ENCODE measurements around the gene ZBTB4.

ZBTB4 gene

DNA sequence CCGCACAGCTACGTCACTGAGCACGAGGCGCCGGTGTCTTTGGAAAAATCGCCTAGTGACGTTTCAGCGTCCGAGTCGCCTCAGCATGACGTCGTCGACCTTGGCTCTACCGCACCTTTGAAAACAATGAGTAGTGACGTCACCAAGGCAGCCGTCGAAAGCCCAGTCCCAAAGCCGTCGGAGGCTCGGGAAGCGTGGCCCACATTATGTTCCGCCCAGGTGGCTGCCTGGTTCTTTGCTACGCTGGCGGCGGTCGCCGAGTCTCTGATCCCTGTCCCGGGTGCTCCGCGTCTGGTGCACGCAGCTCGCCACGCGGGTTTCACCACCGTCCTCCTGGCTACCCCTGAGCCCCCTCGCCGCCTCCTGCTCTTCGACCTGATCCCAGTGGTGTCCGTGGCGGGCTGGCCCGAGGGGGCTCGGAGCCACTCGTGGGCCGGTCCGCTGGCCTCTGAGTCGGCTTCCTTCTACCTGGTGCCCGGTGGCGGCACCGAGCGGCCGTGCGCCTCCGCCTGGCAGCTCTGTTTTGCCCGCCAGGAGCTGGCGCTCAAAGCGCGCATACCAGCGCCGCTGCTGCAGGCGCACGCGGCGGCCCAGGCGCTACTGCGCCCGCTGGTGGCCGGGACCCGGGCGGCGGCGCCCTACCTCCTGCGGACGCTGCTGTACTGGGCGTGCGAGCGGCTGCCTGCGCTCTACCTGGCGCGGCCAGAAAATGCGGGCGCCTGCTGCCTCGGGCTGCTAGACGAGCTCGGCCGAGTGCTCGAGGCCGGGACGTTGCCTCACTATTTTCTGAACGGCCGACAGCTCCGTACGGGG is 42.7 kb downstream of the ZBTB4 start:
- peaks cover 8% of the 10 kb centered on the region for H3K27me3 ChIP-seq (ENCODE audit: insufficient read depth, poor library complexity, severe bottlenecking)
- DNase-seq (ENCODE audit: low read depth in 1 of 2, low spot score in 1 of 2) = peak; percentile 65 to 73
- peak overlapping the region; percentile 74 for H3K27ac ChIP-seq (replicated peaks)
- TF ChIP-seq POLR2AphosphoS5 (IDR thresholded peaks at IDR 0.05; ENCODE audit: low read depth) (no peak; the same call in 1 of the 2 replicates), GABPA (IDR thresholded peaks at IDR 0.05; ENCODE audit: low read depth) (no peak), SPI1 (IDR thresholded peaks at IDR 0.05; ENCODE audit: borderline replicate concordance, low read depth) (no peak), REST (IDR thresholded peaks at IDR 0.05; ENCODE audit: insufficient replicate concordance, low read depth) (no peak)
- TF ChIP-seq, protein P1, sequence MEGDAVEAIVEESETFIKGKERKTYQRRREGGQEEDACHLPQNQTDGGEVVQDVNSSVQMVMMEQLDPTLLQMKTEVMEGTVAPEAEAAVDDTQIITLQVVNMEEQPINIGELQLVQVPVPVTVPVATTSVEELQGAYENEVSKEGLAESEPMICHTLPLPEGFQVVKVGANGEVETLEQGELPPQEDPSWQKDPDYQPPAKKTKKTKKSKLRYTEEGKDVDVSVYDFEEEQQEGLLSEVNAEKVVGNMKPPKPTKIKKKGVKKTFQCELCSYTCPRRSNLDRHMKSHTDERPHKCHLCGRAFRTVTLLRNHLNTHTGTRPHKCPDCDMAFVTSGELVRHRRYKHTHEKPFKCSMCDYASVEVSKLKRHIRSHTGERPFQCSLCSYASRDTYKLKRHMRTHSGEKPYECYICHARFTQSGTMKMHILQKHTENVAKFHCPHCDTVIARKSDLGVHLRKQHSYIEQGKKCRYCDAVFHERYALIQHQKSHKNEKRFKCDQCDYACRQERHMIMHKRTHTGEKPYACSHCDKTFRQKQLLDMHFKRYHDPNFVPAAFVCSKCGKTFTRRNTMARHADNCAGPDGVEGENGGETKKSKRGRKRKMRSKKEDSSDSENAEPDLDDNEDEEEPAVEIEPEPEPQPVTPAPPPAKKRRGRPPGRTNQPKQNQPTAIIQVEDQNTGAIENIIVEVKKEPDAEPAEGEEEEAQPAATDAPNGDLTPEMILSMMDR (IDR thresholded peaks at IDR 0.05; ENCODE audit: insufficient read depth, low read length) = peak; percentile 43
- peak overlapping the region; percentile 25 for H3K4me3 ChIP-seq (replicated peaks; ENCODE audit: insufficient read depth, low read length)

DNA sequence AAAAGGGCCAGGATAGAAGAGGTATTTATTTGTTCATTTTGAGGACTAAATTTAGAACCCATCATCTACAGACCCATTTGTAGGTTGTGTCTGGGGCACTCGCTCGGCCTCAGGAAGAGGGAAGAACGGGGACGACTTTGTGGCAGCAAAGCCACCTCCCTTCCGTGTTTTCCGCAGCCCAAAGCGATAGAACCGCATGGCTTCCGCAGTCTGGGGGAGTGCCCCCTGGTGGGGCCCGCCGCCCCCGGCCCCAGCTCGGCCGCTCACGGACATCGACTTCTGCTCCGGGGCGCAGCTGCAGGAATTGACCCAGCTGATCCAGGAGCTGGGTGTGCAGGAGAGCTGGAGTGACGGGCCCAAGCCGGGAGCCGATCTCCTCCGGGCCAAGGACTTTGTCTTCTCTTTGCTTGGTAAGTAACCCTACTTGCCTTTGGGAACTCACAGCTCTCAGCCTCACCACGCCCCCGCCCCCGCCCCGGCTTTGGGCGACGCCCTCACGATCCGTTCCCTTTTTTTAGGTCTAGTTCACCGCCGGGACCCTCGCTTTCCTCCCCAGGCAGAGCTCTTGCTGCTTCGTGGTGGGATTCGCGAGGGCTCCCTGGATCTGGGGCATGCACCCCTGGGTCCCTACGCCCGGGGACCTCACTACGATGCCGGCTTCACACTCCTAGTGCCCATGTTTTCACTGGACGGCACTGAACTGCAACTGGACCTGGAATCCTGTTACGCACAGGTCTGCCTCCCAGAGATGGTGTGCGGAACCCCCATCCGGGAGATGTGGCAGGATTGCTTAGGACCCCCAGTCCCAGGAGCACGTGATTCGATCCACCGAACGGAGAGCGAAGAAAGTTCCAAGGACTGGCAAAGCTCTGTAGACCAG is 43.5 kb downstream of the ZBTB4 start:
- Histone ChIP-seq H3K27me3 (ENCODE audit: insufficient read depth, poor library complexity, severe bottlenecking) (peaks cover 8% of the 10 kb centered on the region), H3K4me3 (replicated peaks; ENCODE audit: insufficient read depth, low read length) (peak overlapping the region; percentile 38), H3K27ac (replicated peaks) (peak overlapping the region; percentile 74)
- TF ChIP-seq SPI1 (IDR thresholded peaks at IDR 0.05; ENCODE audit: borderline replicate concordance, low read depth) (no peak), REST (IDR thresholded peaks at IDR 0.05; ENCODE audit: insufficient replicate concordance, low read depth) (peak; percentile 16)
- DNase-seq (ENCODE audit: low read depth in 1 of 2, low spot score in 1 of 2) = peak; percentile 30 to 61

DNA sequence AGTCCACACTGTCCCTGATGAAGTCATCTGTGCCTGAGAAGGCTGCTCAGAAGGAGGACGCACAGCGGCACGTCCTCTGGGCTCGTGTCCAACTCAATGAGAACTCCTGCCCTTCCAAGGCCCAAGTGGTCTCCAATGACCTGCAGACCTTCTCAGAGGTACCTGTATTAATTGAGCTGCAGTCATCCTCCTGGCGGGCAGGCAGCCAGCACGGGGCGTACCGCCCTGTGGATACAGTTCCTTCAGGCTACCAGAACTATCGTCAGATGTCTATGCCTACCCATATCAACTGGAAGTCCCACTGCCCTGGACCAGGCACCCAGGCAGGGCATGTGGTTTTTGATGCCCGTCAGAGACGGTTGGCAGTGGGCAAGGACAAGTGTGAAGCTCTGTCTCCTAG is 47.1 kb downstream of the ZBTB4 start:
- DNase-seq (ENCODE audit: low read depth in 1 of 2, low spot score in 1 of 2) = no peak
- Histone ChIP-seq H3K27me3 (ENCODE audit: insufficient read depth, poor library complexity, severe bottlenecking) (no peaks in the 10 kb centered on the region), H3K27ac (replicated peaks) (no peak overlapping the region), H3K4me3 (replicated peaks; ENCODE audit: insufficient read depth, low read length) (no peak overlapping the region)
- TF ChIP-seq, protein P1 (IDR thresholded peaks at IDR 0.05; ENCODE audit: insufficient read depth, low read length) = no peak
- TF ChIP-seq SPI1 (IDR thresholded peaks at IDR 0.05; ENCODE audit: borderline replicate concordance, low read depth) = no peak
- no peak for TF ChIP-seq POLR2AphosphoS5 (IDR thresholded peaks at IDR 0.05; ENCODE audit: low read depth)
- no peak for TF ChIP-seq GABPA (IDR thresholded peaks at IDR 0.05; ENCODE audit: low read depth)
- TF ChIP-seq REST (IDR thresholded peaks at IDR 0.05; ENCODE audit: insufficient replicate concordance, low read depth) = no peak

Measured in HL-60 (cell line).